Trophoblast cell (in vitro differentiated cells and primary cell): ENCODE data around the gene ZNF189.

Experiments
- DNase-seq, 2 donors: peaks; one replicate each; pipeline ENCODE4 v3.0.0-alpha.2; 2016
- H2AFZ ChIP-seq: 2 replicates; pipeline ENCODE4 v1.6.1; 2013; ENCODE audit warnings: low read length, moderate library complexity, mild to moderate bottlenecking; ENCODE audit not compliant: insufficient read depth, poor library complexity
- H2AK5ac ChIP-seq: 2 replicates; pipeline ENCODE4 v1.6.1; 2013; ENCODE audit warnings: mild to moderate bottlenecking, low read length
- H2BK120ac ChIP-seq: 2 replicates; pipeline ENCODE4 v1.6.1; 2013; ENCODE audit warnings: low read length, mild to moderate bottlenecking, moderate library complexity; ENCODE audit not compliant: insufficient read depth, poor library complexity
- H2BK12ac ChIP-seq: 2 replicates; pipeline ENCODE4 v1.6.1; 2013; ENCODE audit warnings: mild to moderate bottlenecking, low read length, moderate library complexity
- H2BK5ac ChIP-seq: 2 replicates; pipeline ENCODE4 v1.6.1; 2013; ENCODE audit warnings: low read length, low read depth, moderate library complexity, mild to moderate bottlenecking; ENCODE audit not compliant: poor library complexity
- H3K14ac ChIP-seq: 2 replicates; pipeline ENCODE4 v1.6.1; 2013; ENCODE audit warnings: mild to moderate bottlenecking, low read length
- H3K18ac ChIP-seq: 2 replicates; pipeline ENCODE4 v1.6.1; 2013; ENCODE audit warnings: mild to moderate bottlenecking, low read length
- H3K23ac ChIP-seq: 2 replicates; pipeline ENCODE4 v1.6.1; 2013; ENCODE audit warnings: low read length
- H3K27ac ChIP-seq: 2 replicates; pipeline ENCODE4 v1.5.1; 2013; ENCODE audit warnings: low read depth, mild to moderate bottlenecking, inconsistent platforms, low read length, moderate library complexity
- H3K27me3 ChIP-seq: 2 replicates; pipeline ENCODE4 v1.6.1; 2013; ENCODE audit warnings: inconsistent platforms, mild to moderate bottlenecking, low read length, moderate library complexity; ENCODE audit not compliant: insufficient read depth
- H3K36me3 ChIP-seq, 2 experiments: 1 replicate in 1 of 2; 2 replicates in 1 of 2; pipeline ENCODE4 v1.6.1; 2013; ENCODE audit warnings: low read length in 2 of 2, mild to moderate bottlenecking in 2 of 2, moderate library complexity in 1 of 2; ENCODE audit not compliant: insufficient read depth in 2 of 2, control insufficient read depth in 1 of 2
- H3K4ac ChIP-seq: 2 replicates; pipeline ENCODE4 v1.6.1; 2013; ENCODE audit warnings: low read depth, mild to moderate bottlenecking, low read length, moderate library complexity
- H3K4me1 ChIP-seq, 2 experiments: 1 replicate in 1 of 2; 2 replicates in 1 of 2; pipeline ENCODE4 v1.6.1; 2013; ENCODE audit warnings: low read length in 2 of 2, mild to moderate bottlenecking in 2 of 2, moderate library complexity in 1 of 2; ENCODE audit not compliant: insufficient read depth in 2 of 2, control insufficient read depth in 1 of 2
- H3K4me2 ChIP-seq: 2 replicates; pipeline ENCODE4 v1.6.1; 2013; ENCODE audit warnings: inconsistent platforms, mild to moderate bottlenecking, low read length, moderate library complexity
- H3K4me3 ChIP-seq: 2 replicates; pipeline ENCODE4 v1.5.1; 2013; ENCODE audit warnings: mild to moderate bottlenecking, low read depth, low read length, inconsistent platforms
- H3K79me1 ChIP-seq: one replicate; pipeline ENCODE4 v1.6.1; 2013; ENCODE audit warnings: low read length
- H3K79me2 ChIP-seq: 2 replicates; pipeline ENCODE4 v1.6.1; 2013; ENCODE audit warnings: low read length, mild to moderate bottlenecking; ENCODE audit not compliant: control insufficient read depth, insufficient read depth, poor library complexity
- H3K9ac ChIP-seq: 2 replicates; pipeline ENCODE4 v1.6.1; 2013; ENCODE audit warnings: mild to moderate bottlenecking, low read length
- H3K9me3 ChIP-seq: 2 replicates; pipeline ENCODE4 v1.6.1; 2013; ENCODE audit warnings: low read depth, mild to moderate bottlenecking, control low read depth, inconsistent platforms, low read length; ENCODE audit not compliant: insufficient read depth
- H4K12ac ChIP-seq: 2 replicates; pipeline ENCODE4 v1.6.1; 2013; ENCODE audit warnings: low read depth, mild to moderate bottlenecking, low read length, moderate library complexity
- H4K8ac ChIP-seq: 2 replicates; pipeline ENCODE4 v1.6.1; 2013; ENCODE audit warnings: low read depth, mild to moderate bottlenecking, low read length, moderate library complexity
- H4K91ac ChIP-seq: one replicate; pipeline ENCODE4 v1.6.1; 2013; ENCODE audit warnings: low read depth, mild to moderate bottlenecking, low read length, moderate library complexity
- WGBS: extraction: QIAGEN DNeasy Blood & Tissue Kit; methylation state at CpG from one replicate; pipeline ENCODE4 v1.1.7; 2013; ENCODE audit warnings: missing lambda C conversion rate; ENCODE audit not compliant: insufficient read length, insufficient coverage; ENCODE audit errors: extremely low coverage; 5-methylcytosine and 5-hydroxymethylcytosine counted together

ZNF189 gene

GRCh38 chr9:101433229-101433628 lies 34.6 kb downstream of the ZNF189 start:
- Histone ChIP-seq H3K36me3 (no peaks in the 10 kb centered on the region), H3K79me1 (no peaks in the 10 kb centered on the region), H4K8ac (no peak overlapping the region), H2AFZ (no peak overlapping the region), H2BK120ac (no peak overlapping the region), H3K4ac (no peak overlapping the region), H3K4me3 (no peak overlapping the region), H3K4me2 (no peak overlapping the region), H3K27ac (no peak overlapping the region), H2AK5ac (no peak overlapping the region), H3K27me3 (no peaks in the 10 kb centered on the region), H3K14ac (no peak overlapping the region), H3K4me1 (no peaks in the 10 kb centered on the region), H3K79me2 (no peaks in the 10 kb centered on the region), H3K18ac (no peak overlapping the region), H2BK12ac (no peak overlapping the region), H3K9me3 (peaks cover 2% of the 10 kb centered on the region), H4K91ac (no peak overlapping the region), H3K23ac (no peak overlapping the region), H3K9ac (no peak overlapping the region), H4K12ac (no peak overlapping the region), H2BK5ac (no peak overlapping the region)
- DNase-seq: no peak
- WGBS: no CpG with 5 or more reads among the region's 3 CpGs

GRCh38 chr9:101434998-101435397 lies 36.3 kb downstream of the ZNF189 start:
- Histone ChIP-seq H3K18ac (no peak overlapping the region), H3K4ac (no peak overlapping the region), H3K4me1 (no peaks in the 10 kb centered on the region), H3K4me3 (no peak overlapping the region), H3K27ac (no peak overlapping the region), H2AK5ac (no peak overlapping the region), H2BK5ac (no peak overlapping the region), H3K79me2 (no peaks in the 10 kb centered on the region), H4K91ac (no peak overlapping the region), H3K36me3 (no peaks in the 10 kb centered on the region), H3K4me2 (no peak overlapping the region), H4K8ac (no peak overlapping the region), H2BK120ac (no peak overlapping the region), H3K79me1 (no peaks in the 10 kb centered on the region), H2BK12ac (no peak overlapping the region), H3K23ac (no peak overlapping the region), H3K14ac (no peak overlapping the region), H3K27me3 (no peaks in the 10 kb centered on the region), H2AFZ (no peak overlapping the region), H3K9me3 (peaks cover 2% of the 10 kb centered on the region), H3K9ac (no peak overlapping the region), H4K12ac (no peak overlapping the region)
- no peak for DNase-seq
- no CpG with 5 or more reads among the region's 3 CpGs for WGBS

GRCh38 chr9:101435601-101436079 lies 37.0 kb downstream of the ZNF189 start, which contains the start of gene ALDOB:
ALDOB (minus strand) TSS chr9:101435774; CDS start chr9:101430887, 4,887 bp downstream.
- no peak within 1 kb of the TSS for H2BK120ac ChIP-seq
- no peak for DNase-seq
- H4K12ac ChIP-seq: no peak within 1 kb of the TSS
- H3K14ac ChIP-seq: no peak within 1 kb of the TSS
- peaks cover 2% of the 10 kb centered on the region for H3K9me3 ChIP-seq
- H2BK5ac ChIP-seq: no peak within 1 kb of the TSS
- no peak within 1 kb of the TSS for H3K4me2 ChIP-seq
- no peaks in the 10 kb centered on the region for H3K36me3 ChIP-seq
- no peak within 1 kb of the TSS for H4K8ac ChIP-seq
- no peak within 1 kb of the TSS for H3K9ac ChIP-seq
- H2BK12ac ChIP-seq: no peak within 1 kb of the TSS
- WGBS: no CpG with 5 or more reads among the region's 2 CpGs
- H3K4ac ChIP-seq: no peak within 1 kb of the TSS
- no peaks in the 10 kb centered on the region for H3K79me2 ChIP-seq
- no peak within 1 kb of the TSS for H4K91ac ChIP-seq
- H3K79me1 ChIP-seq: no peaks in the 10 kb centered on the region
- H3K4me3 ChIP-seq: no peak within 1 kb of the TSS
- no peak within 1 kb of the TSS for H2AK5ac ChIP-seq
- H3K27me3 ChIP-seq: no peaks in the 10 kb centered on the region
- H3K23ac ChIP-seq: no peak within 1 kb of the TSS
- H3K18ac ChIP-seq: no peak within 1 kb of the TSS
- no peaks in the 10 kb centered on the region for H3K4me1 ChIP-seq
- no peak within 1 kb of the TSS for H2AFZ ChIP-seq
- H3K27ac ChIP-seq: no peak within 1 kb of the TSS

DNA sequence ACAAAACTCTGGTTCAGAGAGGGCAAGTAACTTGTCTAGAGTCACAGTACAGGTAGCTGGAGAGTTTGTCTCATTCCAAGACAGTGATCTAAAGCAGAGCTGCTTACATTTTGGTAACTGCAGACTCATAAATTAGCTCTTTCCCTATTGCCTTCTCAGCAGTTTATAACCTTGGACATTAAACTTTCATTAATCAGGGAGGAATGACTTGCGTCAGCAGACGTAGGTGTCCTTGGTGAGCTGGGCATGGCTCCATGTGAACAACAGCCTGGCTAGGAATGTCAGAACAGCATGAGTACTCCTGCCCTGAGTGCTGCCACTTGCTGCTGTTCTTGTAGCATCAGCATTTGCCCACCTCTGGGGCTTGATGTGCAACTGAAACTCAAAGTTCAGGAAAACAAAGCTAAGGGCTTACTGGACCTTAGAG lies 39.2 kb downstream of the ZNF189 start:
- Histone ChIP-seq H3K4me3 (no peak overlapping the region), H2BK120ac (no peak overlapping the region), H2AFZ (no peak overlapping the region), H3K36me3 (no peaks in the 10 kb centered on the region), H3K18ac (no peak overlapping the region), H3K4me1 (no peaks in the 10 kb centered on the region), H3K79me1 (no peaks in the 10 kb centered on the region), H4K8ac (no peak overlapping the region), H3K79me2 (no peaks in the 10 kb centered on the region), H3K4me2 (no peak overlapping the region), H2BK12ac (no peak overlapping the region), H2AK5ac (no peak overlapping the region), H3K27ac (no peak overlapping the region), H2BK5ac (no peak overlapping the region), H3K27me3 (no peaks in the 10 kb centered on the region), H4K12ac (no peak overlapping the region), H3K9ac (no peak overlapping the region), H3K23ac (no peak overlapping the region), H3K9me3 (no peaks in the 10 kb centered on the region), H3K14ac (no peak overlapping the region), H4K91ac (no peak overlapping the region), H3K4ac (no peak overlapping the region)
- WGBS: no CpG with 5 or more reads among the region's 2 CpGs
- no peak for DNase-seq
